DMS 273 treated with DMSO at 0.1 percent for 48 hours (cell line): Measurements from ENCODE around the gene MRGPRF.
"Not testable (repeated sequence)": the region's sequence is repeated elsewhere in the genome, so short reads cannot be mapped to it uniquely, and the experiment has no call there.

Source experiments
- DNase-seq: peaks from one replicate; lab custom pipeline; 2025; lab: John Stamatoyannopoulos, UW

The MRGPRF gene

DNA sequence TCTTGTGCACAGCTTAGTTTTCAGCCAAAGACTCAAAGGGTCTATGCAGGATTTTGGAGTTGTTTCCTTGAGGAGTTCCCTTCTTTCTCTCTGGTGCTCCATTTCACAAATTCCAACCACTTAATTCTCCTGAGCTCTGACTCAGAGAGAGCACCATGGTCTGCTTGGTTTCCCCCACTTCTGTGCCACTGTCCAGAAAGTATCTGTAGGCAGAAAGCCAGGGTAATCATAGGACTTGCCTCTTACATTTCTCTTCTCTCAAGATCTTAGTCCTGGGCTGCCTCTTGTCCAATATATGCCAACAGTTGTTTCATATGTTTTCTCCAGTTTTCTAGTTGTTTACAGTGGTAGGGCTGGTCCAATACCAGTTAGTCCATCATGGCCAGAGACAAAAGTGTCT is 25.8 kb downstream of the MRGPRF start:
- DNase-seq: no peak

DNA sequence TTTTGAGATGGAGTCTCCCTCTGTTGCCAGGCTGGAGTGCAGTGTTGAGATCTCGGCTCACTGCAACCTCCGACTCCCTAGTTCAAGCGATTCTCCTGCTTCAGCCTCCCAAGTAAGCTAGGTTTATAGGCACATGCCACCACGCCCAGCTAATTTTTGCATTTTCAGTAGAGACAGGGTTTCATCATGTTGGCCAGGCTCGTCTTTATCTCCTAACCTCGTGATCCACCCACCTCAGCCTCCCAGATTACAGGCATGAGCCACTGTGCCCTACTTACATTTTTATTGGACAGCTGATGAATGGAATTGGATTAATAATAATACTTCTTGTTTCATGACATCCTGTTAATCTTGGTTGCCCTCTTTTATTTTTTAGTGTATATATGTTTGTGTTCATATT is 29.2 kb downstream of the MRGPRF start:
- DNase-seq: no peak

DNA sequence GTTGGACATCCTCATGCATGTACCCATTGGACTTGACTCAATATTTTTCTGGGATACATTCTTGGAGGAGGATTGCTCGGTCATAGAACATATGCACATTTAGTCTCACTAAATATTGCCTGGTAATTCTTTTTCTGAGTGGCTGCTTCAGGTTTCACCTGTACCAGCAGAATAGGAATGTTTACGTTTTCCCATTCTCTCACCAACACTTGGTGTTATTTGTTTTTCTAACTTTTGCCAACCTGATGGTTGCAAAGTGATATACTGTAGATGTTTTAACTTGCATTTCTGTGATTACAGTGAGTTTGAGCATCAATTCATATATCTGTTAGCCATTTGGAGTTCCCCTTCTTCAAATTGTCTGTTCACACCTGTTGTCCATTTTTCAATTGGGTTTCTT is 30.9 kb downstream of the MRGPRF start:
- no peak for DNase-seq

DNA sequence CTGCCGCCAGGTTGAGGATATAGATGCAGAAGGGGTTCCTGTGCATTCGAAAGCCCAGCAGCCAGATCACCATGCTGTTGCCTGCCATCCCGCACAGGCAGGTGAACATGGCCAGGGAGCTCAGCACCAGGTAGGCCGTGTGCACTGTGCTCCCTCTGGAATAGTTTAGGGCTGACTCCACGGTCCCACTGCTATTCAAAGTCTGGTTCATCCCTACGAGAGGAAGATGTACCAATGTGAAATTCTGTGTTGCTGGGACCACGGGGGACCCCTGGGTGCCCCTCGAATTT is 32.3 kb downstream of the MRGPRF start, which contains the start of gene MRGPRD:
MRGPRD (minus strand) TSS at position 211 of the 290 bp plus-strand sequence; CDS start at position 211, 0 bp downstream.
- no peak for DNase-seq

DNA sequence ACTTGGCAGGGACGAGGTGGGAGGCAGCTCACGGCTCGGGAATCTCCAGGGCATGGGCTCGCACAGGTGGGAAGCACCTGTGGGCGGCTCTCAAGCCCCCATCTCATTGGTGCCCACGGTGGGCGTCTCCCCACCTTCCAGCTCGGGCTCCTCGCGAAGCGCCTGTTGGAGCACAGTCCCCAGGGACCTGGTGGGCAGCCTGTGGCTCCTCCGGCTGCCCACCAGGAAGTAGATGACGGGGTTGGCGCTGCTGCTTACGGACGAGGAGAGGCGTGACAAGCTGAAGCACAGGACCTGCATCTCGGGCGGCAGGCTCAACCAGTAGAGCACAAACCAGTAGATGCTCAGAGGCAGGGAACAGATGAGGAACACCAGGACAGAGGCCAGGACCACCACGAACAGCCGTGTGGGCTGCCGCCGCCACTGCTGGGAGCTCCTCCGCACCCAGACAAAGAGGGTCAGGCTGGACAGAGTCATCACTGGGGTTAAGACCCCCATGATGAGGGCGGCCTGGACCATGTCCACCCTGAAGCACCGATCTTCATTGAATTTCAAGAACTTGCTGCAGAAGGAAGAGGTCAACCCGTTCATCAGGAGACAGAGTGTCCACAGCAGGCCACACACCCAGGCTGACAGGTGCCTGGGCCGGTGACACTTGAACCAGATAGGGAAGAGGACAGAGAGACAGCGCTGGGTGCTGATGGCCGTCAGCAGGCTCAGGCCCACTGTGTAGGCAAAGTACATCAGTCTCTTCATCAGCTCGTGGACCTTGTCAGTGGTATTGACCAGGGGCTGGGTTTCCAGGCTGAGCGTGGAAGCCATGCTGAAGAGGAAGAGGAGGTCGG is 32.9 kb downstream of the MRGPRF start:
- DNase-seq: no peak

DNA sequence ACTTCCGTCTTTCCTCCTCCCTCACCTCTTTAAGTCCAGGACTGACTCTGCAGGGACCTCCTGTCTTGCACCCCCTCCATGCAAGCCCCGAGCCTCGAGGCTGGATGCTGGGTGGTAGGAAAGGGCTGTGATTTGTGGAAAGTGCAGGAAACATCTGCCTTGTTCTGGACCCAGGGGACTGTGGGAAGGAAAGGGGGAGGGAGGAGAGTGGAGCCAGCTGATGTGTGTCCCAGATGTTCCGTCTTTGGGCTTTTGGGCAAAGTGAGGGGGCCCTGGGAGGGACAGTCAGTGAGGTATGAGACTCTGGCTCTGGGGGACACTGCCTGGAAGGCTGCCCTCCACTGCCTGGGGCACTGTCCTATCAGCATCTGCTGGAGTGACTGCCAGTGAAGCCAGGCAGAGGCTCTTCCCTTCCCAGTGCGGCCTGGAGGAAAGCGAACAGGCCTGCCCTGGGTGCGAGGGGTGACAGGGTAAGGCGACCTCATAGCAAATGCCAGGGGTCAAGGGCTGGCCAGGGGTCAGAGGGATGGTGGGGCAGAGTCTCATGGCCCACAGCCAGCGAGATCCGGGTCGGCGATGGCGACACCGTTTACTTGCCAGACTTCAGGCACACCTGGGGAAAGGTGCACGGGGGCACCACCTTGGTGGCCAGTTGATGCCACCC is 34.0 kb downstream of the MRGPRF start:
- no peak for DNase-seq

DNA sequence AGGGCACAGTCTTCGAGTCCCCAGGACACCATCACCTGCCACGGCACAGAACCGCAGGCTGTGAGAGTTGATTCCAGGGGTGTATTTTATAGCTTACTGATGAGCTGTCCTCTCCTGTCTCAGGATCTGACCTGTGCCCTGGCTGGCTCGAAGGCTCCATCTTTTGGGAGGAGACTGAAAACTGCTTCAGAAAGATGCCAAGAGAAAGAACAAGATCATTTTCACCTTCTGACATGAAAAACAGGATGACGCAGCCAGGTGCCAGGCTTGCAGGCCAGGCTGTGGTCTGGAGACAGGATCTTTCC is 34.5 kb downstream of the MRGPRF start:
- no peak for DNase-seq

DNA sequence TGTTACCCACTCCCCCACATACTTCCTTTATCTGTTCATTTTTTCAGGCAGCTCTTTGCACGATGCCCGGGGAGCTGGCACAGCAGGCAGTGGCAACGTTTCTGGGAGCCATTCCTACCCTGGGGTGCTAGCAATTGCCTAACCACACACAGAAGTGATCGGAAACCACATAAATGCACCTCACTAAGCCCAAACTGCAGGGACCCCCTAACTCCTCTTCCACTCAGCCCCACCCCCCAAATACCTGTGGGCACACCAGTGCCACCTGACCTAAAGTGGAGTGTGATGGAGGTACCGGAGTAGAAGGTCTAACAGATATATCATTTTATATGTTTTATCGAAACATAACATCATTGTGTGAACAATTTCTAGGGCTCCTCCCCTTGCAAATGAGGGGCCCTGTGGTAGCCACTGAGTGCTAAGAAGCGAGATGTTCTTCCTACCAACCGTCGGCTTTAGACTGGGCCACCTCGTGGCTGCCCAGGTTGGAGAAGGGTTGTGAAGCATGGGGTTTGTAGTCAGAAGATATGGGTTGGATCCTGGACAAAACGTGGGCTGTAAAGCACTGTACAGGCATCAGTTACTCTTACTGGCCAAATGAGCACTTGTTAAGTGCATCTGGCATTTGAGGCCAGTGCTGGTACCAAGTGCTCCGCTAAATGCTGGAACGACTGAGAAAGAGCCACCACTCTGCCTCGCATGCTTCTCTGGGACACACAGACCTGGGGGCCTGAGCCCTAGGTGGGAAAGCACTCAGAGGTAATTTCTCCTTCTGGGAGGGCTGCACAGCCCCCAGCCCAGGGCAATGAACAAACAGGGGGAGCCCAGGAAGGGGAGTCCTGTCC is 35.0 kb downstream of the MRGPRF start:
- DNase-seq: no peak

DNA sequence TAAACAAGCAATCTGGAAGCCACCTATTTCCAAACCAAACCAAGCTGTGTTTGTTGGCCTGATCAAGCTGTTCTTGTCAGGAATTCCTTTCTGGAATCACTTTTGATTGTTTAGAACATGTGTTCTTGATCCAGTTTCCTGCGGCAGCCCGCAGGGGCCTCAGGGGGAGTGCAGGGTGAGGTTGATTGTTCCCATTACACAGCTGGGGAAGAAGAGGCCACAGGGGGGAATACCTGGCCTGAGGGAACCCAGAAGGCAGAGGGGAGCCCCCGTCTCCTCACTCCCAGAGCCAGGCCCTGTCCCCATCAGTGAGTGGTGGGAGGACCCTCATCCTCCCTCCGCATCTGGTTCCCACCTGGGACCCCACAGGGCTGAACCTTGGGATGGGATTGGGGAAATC is 36.5 kb downstream of the MRGPRF start:
- no peak for DNase-seq

DNA sequence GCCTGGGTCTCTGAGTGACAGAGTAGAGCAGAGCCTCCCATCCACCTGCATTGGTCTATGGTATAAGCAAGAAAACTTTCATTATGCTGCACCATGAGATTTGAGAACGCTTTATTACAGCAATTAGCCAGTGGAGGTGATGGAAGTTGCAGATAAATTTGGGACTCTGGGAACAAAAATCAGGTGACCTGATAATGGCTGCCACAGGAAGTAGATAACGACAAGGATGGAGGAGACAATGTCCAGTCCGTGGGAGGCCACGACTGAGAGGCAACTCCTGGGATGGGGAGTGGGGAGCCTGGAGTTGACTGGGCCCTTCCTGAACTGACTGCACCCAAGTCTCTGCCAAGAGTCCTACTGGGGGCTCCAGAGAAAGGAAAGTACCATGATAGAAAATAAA is 37.0 kb downstream of the MRGPRF start:
- DNase-seq: no peak

DNA sequence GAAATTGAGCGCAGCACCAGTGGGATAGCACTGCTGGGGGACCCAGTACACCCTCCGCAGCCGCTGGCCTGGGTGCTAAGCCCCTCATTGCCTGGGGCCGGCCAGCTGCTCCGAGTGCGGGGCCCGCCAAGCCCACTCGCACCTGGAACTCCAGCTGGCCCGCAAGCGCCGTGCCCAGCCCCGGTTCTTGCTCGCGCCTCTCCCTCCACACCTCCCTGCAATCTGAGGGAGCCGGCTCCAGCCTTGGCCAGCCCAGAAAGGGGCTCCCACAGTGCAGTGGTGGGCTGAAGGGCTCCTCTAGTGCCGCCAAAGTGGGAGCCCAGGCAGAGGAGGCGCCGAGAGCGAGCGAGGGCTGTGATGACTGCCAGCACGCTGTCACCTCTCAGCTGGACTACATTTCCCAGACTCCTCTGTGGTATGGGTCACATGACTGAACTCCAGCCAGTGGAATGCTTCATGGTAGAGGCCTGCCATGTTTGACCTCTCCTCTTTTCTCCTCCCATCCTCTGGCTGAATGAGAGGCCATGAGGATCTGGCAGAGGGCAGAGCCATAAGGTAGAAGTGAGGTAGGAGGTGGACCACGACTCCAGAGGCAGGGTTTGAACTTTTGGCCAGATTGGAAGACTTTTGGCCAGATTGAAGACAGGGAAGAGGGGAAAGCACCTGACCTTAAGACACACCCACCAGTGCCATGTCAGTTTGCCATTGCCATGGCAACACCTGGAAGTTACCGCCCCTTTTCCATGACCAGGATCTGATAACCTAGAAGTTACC is 38.4 kb downstream of the MRGPRF start:
- no peak for DNase-seq

DNA sequence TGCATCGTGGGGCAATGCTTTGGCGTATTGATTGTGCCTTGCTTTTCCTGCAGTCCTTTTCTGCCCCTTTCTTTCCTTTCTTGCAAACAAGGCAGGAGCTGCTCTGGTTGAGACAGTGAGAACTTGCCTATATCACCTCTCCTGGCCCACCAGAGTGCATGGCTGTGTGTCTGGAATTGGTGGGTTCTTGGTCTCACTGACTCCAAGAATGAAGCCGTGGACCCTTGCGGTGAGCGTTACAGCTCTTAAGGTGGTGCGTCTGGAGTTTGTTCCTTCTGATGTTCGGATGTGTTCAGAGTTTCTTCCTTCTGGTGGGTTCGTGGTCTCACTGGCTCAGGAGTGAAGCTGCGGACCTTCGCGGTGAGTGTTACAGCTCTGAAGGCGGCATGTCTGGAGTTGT is 39.3 kb downstream of the MRGPRF start:
- not testable (repeated sequence) for DNase-seq

DNA sequence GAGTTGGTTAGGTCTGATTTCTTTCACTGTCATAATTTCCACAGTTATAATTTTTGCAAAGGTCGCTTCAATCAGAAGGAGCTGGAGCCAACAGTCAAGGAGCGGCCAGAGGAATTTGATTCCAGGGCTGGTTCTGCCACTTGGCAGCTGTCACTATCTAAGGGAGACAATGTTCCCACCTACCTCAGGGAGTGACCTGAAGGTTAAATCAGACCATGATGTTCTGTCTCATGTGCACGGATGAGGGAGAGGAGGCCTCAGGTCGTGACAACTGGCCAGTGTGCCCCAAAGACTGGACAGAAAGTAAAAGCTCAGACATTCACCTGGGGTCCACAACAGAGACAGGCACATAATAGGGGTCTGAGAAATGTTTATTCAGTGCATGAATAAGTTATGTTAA is 39.8 kb downstream of the MRGPRF start:
- no peak for DNase-seq

DNA sequence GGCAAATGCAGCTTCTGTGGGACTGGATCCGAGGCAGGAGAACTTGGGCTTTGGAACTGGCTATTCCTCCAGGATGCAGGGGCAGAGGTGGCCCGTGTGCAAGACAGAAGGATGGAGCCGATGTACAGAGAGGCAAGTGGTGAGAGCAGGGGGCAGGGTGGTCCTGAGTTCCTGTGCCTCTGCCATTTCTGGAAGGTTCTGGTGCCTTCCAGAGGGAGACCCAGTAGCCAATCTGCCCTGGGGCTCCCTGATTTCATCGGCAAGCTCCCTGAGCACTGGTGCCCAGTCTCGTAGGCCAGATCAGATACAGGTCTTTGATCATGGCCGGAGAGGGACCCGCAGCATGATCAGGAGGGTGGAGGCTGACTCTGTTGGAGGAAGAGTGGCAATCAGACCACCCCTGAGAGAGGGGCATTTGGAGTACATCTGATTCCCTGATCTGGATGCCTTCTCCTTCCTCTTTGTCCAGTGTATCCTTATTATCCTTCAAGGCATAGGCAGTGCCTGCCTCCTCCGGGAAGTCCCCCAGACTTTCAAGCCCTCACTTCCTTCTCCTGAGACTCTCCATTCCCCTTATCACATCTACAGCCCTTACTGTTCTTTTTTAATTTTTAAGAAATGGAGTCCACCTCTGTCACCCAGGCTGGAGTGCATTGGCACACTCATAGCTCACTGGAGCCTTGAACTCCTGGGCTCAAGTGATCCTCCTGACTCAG is 42.0 kb downstream of the MRGPRF start:
- no peak for DNase-seq

DNA sequence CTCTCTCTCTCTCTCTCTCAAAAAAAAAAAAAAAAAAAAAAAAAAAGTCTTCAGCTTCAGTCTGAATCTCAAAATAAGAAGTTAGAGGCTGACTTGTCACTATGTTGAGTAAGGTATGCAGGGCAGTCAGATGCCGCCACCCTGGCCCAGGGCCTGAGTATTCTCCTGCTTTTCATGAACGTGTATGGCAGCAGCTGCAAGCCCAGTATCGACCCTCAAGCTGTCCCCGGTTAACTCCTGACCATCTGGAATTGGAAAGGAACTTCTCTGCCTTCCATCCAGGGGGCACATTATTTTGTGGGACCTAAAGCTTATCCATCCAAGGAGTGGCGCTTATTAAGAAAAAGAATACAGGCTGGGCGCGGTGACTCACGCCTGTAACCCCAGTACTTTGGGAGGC is 43.7 kb downstream of the MRGPRF start:
- no peak for DNase-seq

DNA sequence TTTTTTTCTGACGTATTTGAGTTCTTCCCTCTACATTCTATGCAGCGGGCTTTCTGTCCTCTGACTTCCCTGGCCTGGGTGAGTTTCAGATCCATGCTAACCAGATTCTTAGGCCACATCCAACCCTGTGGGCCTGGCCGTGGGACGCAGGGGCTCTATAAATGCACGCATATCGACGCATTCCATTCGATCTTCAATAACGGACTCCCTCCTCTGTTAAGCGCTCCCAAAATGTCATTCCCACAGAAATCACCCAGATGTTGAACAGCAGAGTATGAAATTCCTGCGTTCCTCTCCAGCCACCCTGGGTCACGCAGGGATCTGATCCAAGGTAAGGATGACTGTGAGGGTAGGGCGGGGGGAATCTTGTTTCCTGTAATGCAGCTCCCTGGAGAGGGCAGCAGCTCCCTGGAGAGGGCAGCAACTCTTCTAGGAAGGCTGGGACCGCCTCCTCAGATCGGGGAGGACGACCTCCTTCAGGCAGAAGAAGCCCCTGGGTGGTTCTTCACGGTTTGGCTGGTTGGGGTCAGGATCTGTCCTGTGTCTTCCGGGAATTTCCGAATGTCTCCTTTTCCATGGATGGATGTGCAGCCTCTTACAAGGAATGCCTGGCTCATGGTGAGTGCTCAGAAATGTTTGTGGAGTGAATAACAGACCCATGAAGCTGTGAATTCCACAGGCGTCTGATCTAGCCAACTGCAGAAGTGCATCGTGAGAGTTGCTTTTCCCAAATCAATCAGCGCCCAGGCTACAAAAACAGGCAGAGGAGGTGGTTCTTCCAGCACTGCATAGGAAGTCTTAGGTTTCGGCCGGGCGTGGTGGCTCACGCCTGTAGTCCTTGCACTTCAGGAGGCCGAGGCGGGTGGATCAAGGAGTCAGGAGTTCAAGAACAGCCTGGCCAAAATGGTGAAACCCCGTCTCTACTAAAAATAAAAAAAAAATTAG is 44.5 kb downstream of the MRGPRF start:
- no peak for DNase-seq

DNA sequence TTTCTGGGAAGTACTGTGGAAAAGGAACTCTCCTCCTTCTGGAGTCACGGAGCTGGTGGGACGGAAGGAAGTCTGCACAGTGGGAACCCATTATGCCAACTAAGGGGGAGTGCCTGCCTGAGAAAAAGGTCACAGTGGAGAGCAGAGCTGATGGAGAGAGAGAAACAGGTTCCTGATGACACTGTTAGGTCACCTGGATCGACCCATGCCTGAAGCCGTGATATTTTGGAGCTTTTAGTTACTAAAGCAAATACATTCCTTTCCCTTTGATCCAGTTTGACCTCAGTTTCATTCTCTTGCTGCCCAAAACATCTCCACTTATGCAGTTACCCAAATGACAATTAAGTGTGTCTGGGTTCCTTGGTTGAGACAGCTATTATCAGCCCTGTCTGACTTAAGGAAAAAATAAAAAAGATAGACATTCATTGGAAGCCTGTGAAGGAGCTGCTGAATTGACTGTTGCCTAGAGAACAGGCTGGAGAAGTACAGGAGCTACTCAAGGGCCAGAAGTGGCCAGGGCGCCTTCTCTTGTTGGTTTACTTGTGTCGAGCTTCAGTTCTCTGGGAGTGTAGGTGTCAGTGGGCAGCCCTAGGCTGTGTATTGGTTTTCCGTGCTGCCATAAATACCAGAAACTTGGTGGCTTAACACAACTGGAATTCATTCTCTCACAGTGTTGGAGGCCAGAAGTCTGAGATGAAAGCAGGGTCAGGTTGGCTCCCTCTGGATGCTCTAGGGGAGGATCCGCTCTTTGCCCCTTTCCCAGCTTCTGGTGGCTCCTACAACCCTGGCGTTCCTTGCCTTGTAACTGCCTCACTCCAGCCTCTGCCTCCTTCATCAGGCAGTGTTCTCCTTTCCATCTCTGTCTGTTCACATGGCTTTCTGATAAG is 45.9 kb downstream of the MRGPRF start:
- no peak for DNase-seq

DNA sequence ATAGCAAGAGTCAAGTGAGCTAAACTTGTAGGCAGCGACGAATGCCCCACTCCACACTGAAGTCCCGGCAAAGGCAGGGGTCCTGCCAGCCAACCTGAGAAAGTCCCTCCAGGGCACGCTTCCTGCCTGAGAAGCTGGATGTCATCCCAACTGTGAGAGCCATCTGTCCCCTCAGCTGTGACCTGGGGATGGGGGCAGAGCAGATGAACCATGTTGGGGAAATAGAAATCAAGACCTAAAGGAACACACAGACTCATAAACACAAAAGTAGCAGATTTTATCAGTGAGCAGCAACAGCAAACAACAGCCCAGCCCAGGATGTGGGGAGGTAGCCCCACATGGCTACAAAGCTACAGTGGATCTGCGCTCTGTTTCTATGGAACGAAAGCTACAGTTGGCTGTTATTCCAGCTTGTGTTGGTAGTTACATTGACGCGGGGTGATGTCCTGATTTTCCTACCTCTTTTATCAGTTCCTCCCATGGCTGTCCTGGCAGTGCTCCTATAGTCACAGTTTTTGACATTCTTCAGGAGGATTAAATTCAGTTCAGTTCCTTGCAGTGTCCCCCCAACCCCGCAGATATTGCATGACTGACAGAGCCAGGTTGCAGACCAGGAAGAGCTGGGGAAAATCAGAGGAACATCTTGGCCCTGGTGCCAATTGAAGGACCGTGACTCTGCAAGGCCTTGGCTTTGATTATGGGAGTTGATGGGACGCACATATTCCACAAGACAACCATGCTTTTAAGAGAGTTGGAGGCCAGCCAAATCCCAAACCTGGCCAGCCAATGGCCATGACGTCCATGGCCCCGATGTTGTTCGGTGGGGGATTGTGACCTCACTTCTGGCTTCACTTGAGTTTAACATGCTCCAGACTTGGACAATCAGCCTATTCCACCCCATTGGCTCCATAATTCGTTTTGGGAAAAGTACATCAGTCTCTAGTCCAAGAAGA is 46.9 kb downstream of the MRGPRF start:
- DNase-seq: peak; percentile 33
